HFF-Myc (cell line): ENCODE measurements around the gene KIF18B.

Experiments
- DNase-seq: peaks from one replicate; pipeline ENCODE4 v3.0.0-alpha.2; 2011; ENCODE audit warnings: low read depth; ENCODE audit errors: extremely low read depth
- H3K4me3 ChIP-seq: replicated peaks from 2 replicates; pipeline ENCODE4 v1.5.1; 2011; ENCODE audit warnings: low read depth, mild to moderate bottlenecking, control low read depth, low read length
- TF ChIP-seq, protein P1 (sequence below): IDR thresholded peaks from 2 replicates; pipeline ENCODE4 v1.5.1; 2012; ENCODE audit warnings: mild to moderate bottlenecking, low read depth, low read length, control low read depth; ENCODE audit errors: missing control alignments

KIF18B gene

DNA sequence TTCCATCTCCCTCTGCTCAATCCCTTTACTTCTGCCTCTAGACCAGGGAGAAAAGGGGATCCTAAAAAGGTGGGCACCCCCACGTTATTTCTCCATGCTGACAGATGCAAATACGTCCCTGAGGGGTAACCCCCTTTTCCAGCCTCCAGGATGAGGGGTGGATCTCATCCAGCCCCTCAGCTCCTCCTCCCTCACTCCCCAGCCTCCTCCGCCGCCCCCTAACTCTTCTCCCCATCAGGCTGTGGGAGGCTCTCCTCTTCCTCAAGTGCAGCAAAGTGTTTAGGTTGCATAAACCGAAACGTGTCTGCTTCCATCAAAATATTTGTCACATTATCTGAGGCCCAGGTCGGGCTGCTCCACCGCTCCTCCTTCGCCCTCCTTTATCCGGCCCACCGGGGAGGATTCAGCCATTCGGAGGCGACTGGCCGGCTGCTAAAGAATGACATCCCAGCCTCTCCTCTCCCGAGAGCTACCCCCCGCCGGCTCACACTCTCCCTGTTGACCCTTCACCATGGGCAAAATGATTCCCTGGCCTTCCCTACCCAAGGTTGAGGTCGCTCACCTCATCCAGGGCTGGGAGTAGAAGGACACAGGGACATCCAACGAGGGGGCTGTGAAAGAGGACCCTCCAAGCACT, 21.7 kb upstream of the KIF18B start:
- H3K4me3 ChIP-seq, result no peak overlapping the region
- TF ChIP-seq, protein P1, sequence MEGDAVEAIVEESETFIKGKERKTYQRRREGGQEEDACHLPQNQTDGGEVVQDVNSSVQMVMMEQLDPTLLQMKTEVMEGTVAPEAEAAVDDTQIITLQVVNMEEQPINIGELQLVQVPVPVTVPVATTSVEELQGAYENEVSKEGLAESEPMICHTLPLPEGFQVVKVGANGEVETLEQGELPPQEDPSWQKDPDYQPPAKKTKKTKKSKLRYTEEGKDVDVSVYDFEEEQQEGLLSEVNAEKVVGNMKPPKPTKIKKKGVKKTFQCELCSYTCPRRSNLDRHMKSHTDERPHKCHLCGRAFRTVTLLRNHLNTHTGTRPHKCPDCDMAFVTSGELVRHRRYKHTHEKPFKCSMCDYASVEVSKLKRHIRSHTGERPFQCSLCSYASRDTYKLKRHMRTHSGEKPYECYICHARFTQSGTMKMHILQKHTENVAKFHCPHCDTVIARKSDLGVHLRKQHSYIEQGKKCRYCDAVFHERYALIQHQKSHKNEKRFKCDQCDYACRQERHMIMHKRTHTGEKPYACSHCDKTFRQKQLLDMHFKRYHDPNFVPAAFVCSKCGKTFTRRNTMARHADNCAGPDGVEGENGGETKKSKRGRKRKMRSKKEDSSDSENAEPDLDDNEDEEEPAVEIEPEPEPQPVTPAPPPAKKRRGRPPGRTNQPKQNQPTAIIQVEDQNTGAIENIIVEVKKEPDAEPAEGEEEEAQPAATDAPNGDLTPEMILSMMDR, result no peak
- DNase-seq, result no peak

DNA sequence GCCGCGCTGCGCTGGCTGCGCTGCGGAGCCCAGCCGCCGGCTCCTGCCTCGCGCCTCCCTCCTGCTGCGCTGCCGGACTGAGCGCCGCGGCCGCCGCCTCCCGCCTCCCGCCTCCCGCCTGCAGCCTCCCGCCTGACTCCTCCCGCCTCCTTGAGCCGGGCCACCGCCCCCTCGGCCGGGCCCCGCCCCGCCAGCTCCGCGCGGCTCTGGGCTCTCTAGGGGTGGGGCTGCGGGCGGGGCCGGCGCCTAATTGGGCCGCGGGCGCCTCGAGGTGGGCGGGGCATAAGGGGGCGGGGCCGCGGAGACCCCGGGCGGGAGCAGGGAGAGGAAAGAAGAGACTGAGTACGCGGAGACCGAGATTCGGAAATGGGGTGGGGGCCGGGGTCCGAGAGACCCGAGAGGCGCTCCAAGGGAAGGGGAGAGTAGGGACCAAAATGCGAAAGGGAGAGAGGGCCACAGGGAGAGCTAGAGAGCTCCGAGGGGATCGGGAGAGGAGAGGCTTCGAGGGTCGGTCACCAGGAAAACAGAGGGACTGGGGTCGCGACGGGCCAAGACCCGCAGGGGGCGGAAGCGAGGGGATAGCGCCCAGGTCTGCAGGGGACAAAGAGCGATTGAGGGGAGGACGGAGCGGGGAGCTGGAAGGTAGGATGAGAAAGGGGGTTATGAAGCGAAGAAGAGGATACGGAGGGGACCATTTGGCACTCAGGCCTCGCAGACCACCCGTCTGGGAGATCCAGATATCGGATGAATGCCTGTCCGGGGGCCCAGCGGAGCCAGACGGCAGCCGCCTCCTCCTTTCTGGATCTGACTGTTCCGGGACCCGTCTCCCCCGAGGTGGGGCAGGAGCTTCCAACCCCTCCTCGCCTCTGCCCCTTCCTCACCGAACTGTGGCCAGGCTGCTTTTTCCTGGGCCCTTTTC, 20.9 kb upstream of the KIF18B start, which contains the start of gene C1QL1:
Gene C1QL1, minus strand, starts transcription at position 79 of the 919 bp plus-strand sequence. CDS start 255 bp downstream, outside the sequence.
- TF ChIP-seq, protein P1, result no peak
- 0 out of 2 replicates have a peak within 1 kb of the TSS, but pooled peaks have one; percentile 19 for H3K4me3 ChIP-seq
- no peak for DNase-seq

DNA sequence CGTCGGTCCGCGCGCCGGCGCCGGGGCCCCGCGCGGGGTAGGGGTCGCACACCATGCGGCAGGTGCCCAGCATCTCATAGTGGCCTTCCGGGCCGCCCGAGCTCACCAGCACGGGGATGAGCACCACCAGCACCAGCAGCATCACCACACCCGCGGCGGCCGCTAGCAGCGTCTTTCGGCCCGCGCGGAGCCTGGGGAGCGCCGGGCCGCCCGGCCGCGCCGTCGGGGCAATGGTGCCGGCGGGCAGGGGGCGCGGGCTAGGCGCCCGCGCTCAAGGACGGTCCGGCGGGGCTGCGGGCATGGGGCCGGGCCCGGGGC, 20.3 kb upstream of the KIF18B start:
- DNase-seq, result no peak
- H3K4me3 ChIP-seq, result no peak overlapping the region
- TF ChIP-seq, protein P1, result no peak

DNA sequence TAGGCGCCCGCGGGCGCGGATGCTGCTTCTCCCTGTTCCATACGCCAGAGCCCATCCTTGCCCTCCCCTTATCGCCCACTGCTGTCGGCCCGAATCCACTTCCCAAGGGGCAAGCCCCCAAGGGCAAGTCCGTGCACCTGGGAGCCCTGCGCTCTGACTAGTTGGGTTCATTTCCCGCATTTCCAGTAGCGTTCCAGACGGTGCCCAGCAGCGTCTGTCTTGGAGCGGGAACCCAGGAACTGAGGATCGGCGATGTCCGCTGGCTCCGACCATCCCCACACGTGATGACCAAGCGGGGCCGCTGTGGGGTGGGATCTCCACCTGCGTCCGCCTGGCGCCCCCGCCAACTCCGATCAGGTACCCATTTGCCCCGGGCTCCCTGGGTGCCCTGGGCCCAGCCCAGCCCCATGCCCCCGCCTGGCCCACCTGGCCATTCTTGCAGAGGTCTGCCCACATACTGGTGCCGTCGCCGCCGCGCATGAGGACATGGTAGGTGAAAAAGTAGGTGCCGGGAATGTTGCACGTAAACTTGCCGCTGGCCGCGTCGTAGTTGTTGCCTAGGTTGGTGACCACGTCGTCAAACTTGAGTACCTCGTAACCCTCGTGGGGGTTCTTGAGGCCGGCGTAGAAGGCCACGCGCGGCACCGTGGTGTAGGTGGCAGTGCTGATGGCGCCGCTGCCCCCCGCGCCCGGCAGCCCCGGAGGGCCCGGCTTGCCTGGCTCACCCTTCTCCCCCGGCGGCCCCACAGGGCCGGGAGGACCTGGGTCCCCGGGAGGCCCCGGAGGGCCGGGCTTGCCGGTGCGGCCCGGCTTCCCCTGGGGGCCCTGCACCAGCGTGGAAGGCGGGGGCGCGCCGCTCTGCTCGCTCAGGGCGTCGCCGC, 19.7 kb upstream of the KIF18B start:
- H3K4me3 ChIP-seq, result no peak overlapping the region
- TF ChIP-seq, protein P1, result no peak
- no peak for DNase-seq

DNA sequence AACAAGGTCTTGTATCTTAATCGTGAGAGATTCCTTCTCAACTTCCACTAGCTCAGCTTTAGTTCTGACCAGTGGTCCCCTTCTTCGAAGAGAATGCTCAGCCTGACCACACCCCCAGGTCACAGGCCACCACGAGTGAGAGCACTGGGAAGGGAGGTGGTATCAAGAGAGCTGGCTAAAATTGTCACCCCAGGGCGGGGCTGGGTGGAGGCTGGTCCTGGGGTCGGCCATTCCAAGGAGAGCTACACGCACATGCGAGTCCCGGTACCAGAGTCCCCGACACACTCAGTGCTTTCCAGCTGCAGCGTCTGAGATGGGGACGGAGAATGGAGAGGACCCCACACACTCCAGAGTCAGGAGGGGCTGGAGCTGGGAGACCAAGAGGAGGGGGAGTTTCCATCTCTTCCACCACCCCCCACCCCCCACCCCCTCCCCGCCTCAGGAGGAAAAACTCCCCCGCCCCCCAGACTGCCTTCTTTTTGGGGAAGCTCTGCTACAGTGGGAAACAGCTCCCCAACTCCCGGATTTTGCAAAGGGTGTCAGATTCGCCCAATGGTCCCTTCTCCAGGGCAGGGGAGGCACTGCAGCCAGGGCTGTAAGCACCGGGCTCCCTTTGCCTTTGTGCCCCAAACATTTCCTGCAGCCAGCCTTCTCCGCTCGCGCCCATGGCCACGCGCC, 18.9 kb upstream of the KIF18B start:
- H3K4me3 ChIP-seq, result no peak overlapping the region
- TF ChIP-seq, protein P1, result no peak
- no peak for DNase-seq
